Urinary bladder (tissue), 4 donors: ENCODE data around the gene S1PR3. TPM values are rescaled to one million over a fixed set of nuclear protein-coding genes. Genes with fewer than 3 reads are reported as not detected.

Source experiments
- DNase-seq: peaks from one replicate; pipeline ENCODE4 v3.0.0-alpha.2; 2015; ENCODE audit errors: extremely low spot score
- H3K27ac ChIP-seq: one replicate; pipeline ENCODE4 v1.5.1; 2013; ENCODE audit warnings: low read depth, mild to moderate bottlenecking, moderate library complexity
- H3K36me3 ChIP-seq: one replicate; pipeline ENCODE4 v1.6.1; 2013; ENCODE audit warnings: mild to moderate bottlenecking, moderate library complexity; ENCODE audit not compliant: insufficient read depth
- H3K4me1 ChIP-seq: one replicate; pipeline ENCODE4 v1.6.1; 2013; ENCODE audit warnings: mild to moderate bottlenecking, moderate library complexity; ENCODE audit not compliant: insufficient read depth
- H3K4me3 ChIP-seq: one replicate; pipeline ENCODE4 v1.5.1; 2013; ENCODE audit warnings: low read depth, low read length
- WGBS: extraction: QIAGEN DNeasy Blood & Tissue Kit; methylation state at CpG from one replicate; pipeline ENCODE4 v1.1.7; 2013; 5-methylcytosine and 5-hydroxymethylcytosine counted together
- polyA plus RNA-seq: library from polyadenylated mRNA; stranded (reverse); fragments of 200-250 nt; gene quantifications from one replicate; pipeline ENCODE4 v1.2.3, GENCODE V29; 2013
- total RNA-seq: library from RNA; depleted of rRNA; stranded (reverse); fragments of >200 nt; gene quantifications from one replicate; pipeline ENCODE4 v1.2.3, GENCODE V29; 2014
- donor health status: healthy with polysubstance abuse.
- donor health status: healthy.

Gene S1PR3
- total and polyA plus RNA-seq, 2 donors, result 47.4 to 47.8 TPM

- DNase-seq, result no peak
- Histone ChIP-seq H3K27ac (no peak overlapping the region), H3K36me3 (no peaks in the 10 kb centered on the region), H3K4me3 (no peak overlapping the region), H3K4me1 (no peaks in the 10 kb centered on the region)
- 90% methylated on average over 13 of the region's 13 CpGs for WGBS
Measured at GRCh38 chr9:89012294-89013042, 21.2 kb downstream of the S1PR3 start.

- H3K4me1 ChIP-seq, result no peaks in the 10 kb centered on the region
- no peak for DNase-seq
- H3K27ac ChIP-seq, result no peak overlapping the region
- no peak overlapping the region for H3K4me3 ChIP-seq
- H3K36me3 ChIP-seq, result no peaks in the 10 kb centered on the region
- WGBS, result 97% methylated on average over 1 of the region's 1 CpG
Measured at GRCh38 chr9:89013660-89014059, 22.4 kb downstream of the S1PR3 start.

- Histone ChIP-seq H3K27ac (no peak overlapping the region), H3K36me3 (no peaks in the 10 kb centered on the region), H3K4me1 (no peaks in the 10 kb centered on the region), H3K4me3 (no peak overlapping the region)
- no peak for DNase-seq
- 87% methylated on average over 7 of the region's 7 CpGs for WGBS
Measured at GRCh38 chr9:89014153-89014552, 22.9 kb downstream of the S1PR3 start.

GRCh38 chr9:89015336-89015735 lies 24.1 kb downstream of the S1PR3 start:
- no peak for DNase-seq
- Histone ChIP-seq H3K36me3 (no peaks in the 10 kb centered on the region), H3K4me1 (no peaks in the 10 kb centered on the region), H3K4me3 (no peak overlapping the region), H3K27ac (no peak overlapping the region)
- 85% methylated on average over 2 of the region's 2 CpGs for WGBS

GRCh38 chr9:89020754-89021153 lies 29.5 kb downstream of the S1PR3 start:
- Histone ChIP-seq H3K4me3 (no peak overlapping the region), H3K27ac (no peak overlapping the region), H3K4me1 (peaks cover 2% of the 10 kb centered on the region), H3K36me3 (no peaks in the 10 kb centered on the region)
- 98% methylated on average over 4 of the region's 4 CpGs for WGBS
- DNase-seq, result no peak

- no peak for DNase-seq
Measured at GRCh38 chr9:89021154-89021803, 30.0 kb downstream of the S1PR3 start.

GRCh38 chr9:89022001-89022759 lies 30.9 kb downstream of the S1PR3 start:
- 50% methylated on average over 15 of the region's 15 CpGs for WGBS
- no peak overlapping the region for H3K4me3 ChIP-seq
- H3K27ac ChIP-seq, result peak overlapping the region; percentile 54
- H3K4me1 ChIP-seq, result peaks cover 2% of the 10 kb centered on the region
- no peak for DNase-seq
- no peaks in the 10 kb centered on the region for H3K36me3 ChIP-seq

More at GRCh38 chr9:89021154-89021803, 30.0 kb downstream of the S1PR3 start:
- peaks cover 2% of the 10 kb centered on the region for H3K4me1 ChIP-seq
- H3K4me3 ChIP-seq, result no peak overlapping the region
- no peaks in the 10 kb centered on the region for H3K36me3 ChIP-seq
- peak overlapping the region; percentile 41 for H3K27ac ChIP-seq
- 75% methylated on average over 8 of the region's 8 CpGs for WGBS

- Histone ChIP-seq H3K4me3 (no peak overlapping the region), H3K36me3 (no peaks in the 10 kb centered on the region), H3K27ac (no peak overlapping the region), H3K4me1 (peaks cover 2% of the 10 kb centered on the region)
- no peak for DNase-seq
- WGBS, result 27% methylated on average over 2 of the region's 2 CpGs
Measured at GRCh38 chr9:89022902-89023301, 31.6 kb downstream of the S1PR3 start.

GRCh38 chr9:89023740-89024139 lies 32.5 kb downstream of the S1PR3 start:
- no peak for DNase-seq
- no peak overlapping the region for H3K27ac ChIP-seq
- WGBS, result 74% methylated on average over 3 of the region's 3 CpGs
- H3K36me3 ChIP-seq, result no peaks in the 10 kb centered on the region
- peaks cover 2% of the 10 kb centered on the region for H3K4me1 ChIP-seq
- no peak overlapping the region for H3K4me3 ChIP-seq

GRCh38 chr9:89024727-89025126 lies 33.5 kb downstream of the S1PR3 start:
- H3K27ac ChIP-seq, result no peak overlapping the region

GRCh38 chr9:89025553-89025952 lies 34.3 kb downstream of the S1PR3 start:
- H3K27ac ChIP-seq, result no peak overlapping the region
- peaks cover 2% of the 10 kb centered on the region for H3K4me1 ChIP-seq
- no peak overlapping the region for H3K4me3 ChIP-seq
- no peak for DNase-seq
- H3K36me3 ChIP-seq, result no peaks in the 10 kb centered on the region

More at GRCh38 chr9:89024727-89025126, 33.5 kb downstream of the S1PR3 start:
- Histone ChIP-seq H3K36me3 (no peaks in the 10 kb centered on the region), H3K4me3 (no peak overlapping the region), H3K4me1 (peaks cover 2% of the 10 kb centered on the region)
- WGBS, result 98% methylated on average over 4 of the region's 4 CpGs
- no peak for DNase-seq

- Histone ChIP-seq H3K27ac (no peak overlapping the region), H3K36me3 (no peaks in the 10 kb centered on the region), H3K4me3 (no peak overlapping the region), H3K4me1 (peaks cover 2% of the 10 kb centered on the region)
- DNase-seq, result no peak
- 69% methylated on average over 3 of the region's 3 CpGs for WGBS
Measured at GRCh38 chr9:89026876-89027275, 35.6 kb downstream of the S1PR3 start.

GRCh38 chr9:89029788-89030187 lies 38.5 kb downstream of the S1PR3 start:
- no peak for DNase-seq
- Histone ChIP-seq H3K27ac (no peak overlapping the region), H3K4me1 (peaks cover under 1% of the 10 kb centered on the region), H3K4me3 (no peak overlapping the region), H3K36me3 (no peaks in the 10 kb centered on the region)

- WGBS, result 88% methylated on average over 5 of the region's 5 CpGs
- no peak for DNase-seq
Measured at GRCh38 chr9:89032173-89032572, 40.9 kb downstream of the S1PR3 start.

More at GRCh38 chr9:89032173-89032572, 40.9 kb downstream of the S1PR3 start:
- Histone ChIP-seq H3K36me3 (no peaks in the 10 kb centered on the region), H3K4me3 (no peak overlapping the region), H3K4me1 (peaks cover 2% of the 10 kb centered on the region), H3K27ac (no peak overlapping the region)
